IPS DF 6.9 (cell line): Measurements from ENCODE around the gene CFDP1.
A peak's percentile ranks its signal among the peaks of the same experiment; 100 is the strongest.

Source experiments
- DNase-seq: peaks from one replicate; pipeline ENCODE4 v3.0.0-alpha.2; 2013; ENCODE audit warnings: low read depth, low spot score
- H3K27ac ChIP-seq: one replicate; pipeline ENCODE4 v1.5.1; 2013; ENCODE audit warnings: low read length, control low read depth
- H3K27me3 ChIP-seq: 2 replicates; pipeline ENCODE4 v1.6.1; 2013; ENCODE audit warnings: mild to moderate bottlenecking, low read length; ENCODE audit not compliant: control insufficient read depth, insufficient read depth
- H3K36me3 ChIP-seq: 2 replicates; pipeline ENCODE4 v1.6.1; 2013; ENCODE audit warnings: low read length; ENCODE audit not compliant: control insufficient read depth, insufficient read depth
- H3K4me1 ChIP-seq: 2 replicates; pipeline ENCODE4 v1.6.1; 2013; ENCODE audit warnings: low read length; ENCODE audit not compliant: control insufficient read depth, insufficient read depth
- H3K4me3 ChIP-seq: 2 replicates; pipeline ENCODE4 v1.5.1; 2013; ENCODE audit warnings: mild to moderate bottlenecking, low read length
- H3K9me3 ChIP-seq: 2 replicates; pipeline ENCODE4 v1.6.1; 2013; ENCODE audit warnings: low read length, inconsistent platforms; ENCODE audit not compliant: control insufficient read depth, insufficient read depth
- WGBS: extraction: QIAGEN DNeasy Blood & Tissue Kit; methylation state at CpG from one replicate; pipeline ENCODE4 v1.1.7; 2013; ENCODE audit warnings: mixed read lengths, missing lambda C conversion rate; ENCODE audit not compliant: insufficient read length, insufficient coverage; 5-methylcytosine and 5-hydroxymethylcytosine counted together

The CFDP1 gene

GRCh38 chr16:75251280-75252048, 181.8 kb downstream of the CFDP1 start, which contains the start of gene BCAR1:
TSS of gene BCAR1 (minus strand) at chr16:75251624. CDS start at chr16:75251482, 142 bp downstream.
- no peaks in the 10 kb centered on the region for H3K27me3 ChIP-seq
- no peak for DNase-seq
- H3K9me3 ChIP-seq = no peaks in the 10 kb centered on the region
- 0 out of 2 replicates have a peak, but pooled peaks cover 2% of the 10 kb centered on the region for H3K36me3 ChIP-seq
- WGBS = no CpG with 5 or more reads among the region's 84 CpGs
- H3K4me1 ChIP-seq = peaks cover 40% of the 10 kb centered on the region
- peak within 1 kb of the TSS; percentile 72 for H3K27ac ChIP-seq
- peak within 1 kb of the TSS; percentile 86 for H3K4me3 ChIP-seq

- no peaks in the 10 kb centered on the region for H3K9me3 ChIP-seq
- H3K4me3 ChIP-seq = peak overlapping the region; percentile 86
- H3K4me1 ChIP-seq = peaks cover 36% of the 10 kb centered on the region
- no peak overlapping the region for H3K27ac ChIP-seq
- WGBS = no CpG with 5 or more reads among the region's 59 CpGs
- no peaks in the 10 kb centered on the region for H3K27me3 ChIP-seq
- DNase-seq = no peak
- 0 out of 2 replicates have a peak, but pooled peaks cover 2% of the 10 kb centered on the region for H3K36me3 ChIP-seq
These were observed 182.5 kb downstream of the CFDP1 start for GRCh38 chr16:75250809-75251279.

GRCh38 chr16:75250089-75250808, 183.1 kb downstream of the CFDP1 start:
- DNase-seq = no peak
- Histone ChIP-seq H3K9me3 (no peaks in the 10 kb centered on the region), H3K4me1 (peaks cover 39% of the 10 kb centered on the region), H3K27me3 (no peaks in the 10 kb centered on the region), H3K4me3 (peak overlapping the region; percentile 86), H3K36me3 (0 out of 2 replicates have a peak, but pooled peaks cover 2% of the 10 kb centered on the region), H3K27ac (no peak overlapping the region)
- WGBS = no CpG with 5 or more reads among the region's 29 CpGs

GRCh38 chr16:75249441-75249840, 183.9 kb downstream of the CFDP1 start:
- peaks cover 37% of the 10 kb centered on the region for H3K4me1 ChIP-seq
- no peak overlapping the region for H3K4me3 ChIP-seq
- no peaks in the 10 kb centered on the region for H3K9me3 ChIP-seq

GRCh38 chr16:75248536-75249380, 184.5 kb downstream of the CFDP1 start:
- Histone ChIP-seq H3K4me1 (peaks cover 33% of the 10 kb centered on the region), H3K4me3 (no peak overlapping the region), H3K36me3 (0 out of 2 replicates have a peak, but pooled peaks cover 2% of the 10 kb centered on the region), H3K9me3 (no peaks in the 10 kb centered on the region), H3K27me3 (no peaks in the 10 kb centered on the region), H3K27ac (no peak overlapping the region)
- DNase-seq = no peak
- WGBS = no CpG with 5 or more reads among the region's 17 CpGs

More at GRCh38 chr16:75249441-75249840, 183.9 kb downstream of the CFDP1 start:
- 0 out of 2 replicates have a peak, but pooled peaks cover 2% of the 10 kb centered on the region for H3K36me3 ChIP-seq
- no peak for DNase-seq
- H3K27ac ChIP-seq = no peak overlapping the region
- WGBS = no CpG with 5 or more reads among the region's 5 CpGs
- no peaks in the 10 kb centered on the region for H3K27me3 ChIP-seq

GRCh38 chr16:75248142-75248535, 185.2 kb downstream of the CFDP1 start:
- Histone ChIP-seq H3K9me3 (no peaks in the 10 kb centered on the region), H3K4me1 (peaks cover 32% of the 10 kb centered on the region), H3K36me3 (0 out of 2 replicates have a peak, but pooled peaks cover 2% of the 10 kb centered on the region), H3K27ac (no peak overlapping the region), H3K27me3 (no peaks in the 10 kb centered on the region), H3K4me3 (no peak overlapping the region)
- DNase-seq = no peak
- WGBS = no CpG with 5 or more reads among the region's 13 CpGs

GRCh38 chr16:75247249-75247648, 186.1 kb downstream of the CFDP1 start:
- no CpG with 5 or more reads among the region's 13 CpGs for WGBS
- H3K4me1 ChIP-seq = peaks cover 24% of the 10 kb centered on the region
- no peak for DNase-seq
- H3K9me3 ChIP-seq = no peaks in the 10 kb centered on the region
- H3K27me3 ChIP-seq = no peaks in the 10 kb centered on the region
- H3K36me3 ChIP-seq = peaks cover 6% of the 10 kb centered on the region
- no peak overlapping the region for H3K27ac ChIP-seq
- no peak overlapping the region for H3K4me3 ChIP-seq

- H3K4me3 ChIP-seq = no peak overlapping the region
- no peak overlapping the region for H3K27ac ChIP-seq
- no peaks in the 10 kb centered on the region for H3K27me3 ChIP-seq
- DNase-seq = no peak
- no CpG with 5 or more reads among the region's 12 CpGs for WGBS
- peaks cover 20% of the 10 kb centered on the region for H3K4me1 ChIP-seq
- peaks cover 12% of the 10 kb centered on the region for H3K36me3 ChIP-seq
- no peaks in the 10 kb centered on the region for H3K9me3 ChIP-seq
These were observed 186.6 kb downstream of the CFDP1 start for GRCh38 chr16:75246504-75247205.

GRCh38 chr16:75244844-75245758, 188.2 kb downstream of the CFDP1 start:
- no peak overlapping the region for H3K4me3 ChIP-seq
- no peak for DNase-seq
- WGBS = no CpG with 5 or more reads among the region's 25 CpGs

More at GRCh38 chr16:75244844-75245758, 188.2 kb downstream of the CFDP1 start:
- no peaks in the 10 kb centered on the region for H3K27me3 ChIP-seq
- no peak overlapping the region for H3K27ac ChIP-seq
- H3K4me1 ChIP-seq = peaks cover 20% of the 10 kb centered on the region
- H3K9me3 ChIP-seq = no peaks in the 10 kb centered on the region
- H3K36me3 ChIP-seq = peaks cover 21% of the 10 kb centered on the region
